ENCODE data around the gene HOXA10.
A peak's percentile ranks its signal among the peaks of the same experiment; 100 is the strongest.

HOXA10 gene

GRCh38 chr7:27168265-27168947, 5.7 kb downstream of the HOXA10 start:
- no peak for DNase-seq (ENCODE audit: low read depth)
- peak; percentile 6 for TF ChIP-seq CTCF (IDR thresholded peaks at IDR 0.05; ENCODE audit: control insufficient read depth, insufficient read depth, low read depth, low read length, missing control alignments)
- peak overlapping the region; percentile 87 for H3K4me3 ChIP-seq (ENCODE audit: control insufficient read depth, low read depth, low read length)

- H3K4me3 ChIP-seq (ENCODE audit: control insufficient read depth, low read depth, low read length), result peak overlapping the region; percentile 87
- no peak for DNase-seq (ENCODE audit: low read depth)
- TF ChIP-seq CTCF (IDR thresholded peaks at IDR 0.05; ENCODE audit: control insufficient read depth, insufficient read depth, low read depth, low read length, missing control alignments), result no peak
These were observed 6.2 kb downstream of the HOXA10 start for GRCh38 chr7:27167916-27168264.

GRCh38 chr7:27166531-27167505, 7.3 kb downstream of the HOXA10 start:
- DNase-seq (ENCODE audit: low read depth), result no peak
- no peak for TF ChIP-seq CTCF (IDR thresholded peaks at IDR 0.05; ENCODE audit: control insufficient read depth, insufficient read depth, low read depth, low read length, missing control alignments)

GRCh38 chr7:27165996-27166530, 8.1 kb downstream of the HOXA10 start:
- peak; percentile 90 for DNase-seq (ENCODE audit: low read depth)
- TF ChIP-seq CTCF (IDR thresholded peaks at IDR 0.05; ENCODE audit: control insufficient read depth, insufficient read depth, low read depth, low read length, missing control alignments), result no peak
- H3K4me3 ChIP-seq (ENCODE audit: control insufficient read depth, low read depth, low read length), result peak overlapping the region; percentile 87

More at GRCh38 chr7:27166531-27167505, 7.3 kb downstream of the HOXA10 start:
- peak overlapping the region; percentile 87 for H3K4me3 ChIP-seq (ENCODE audit: control insufficient read depth, low read depth, low read length)

GRCh38 chr7:27165089-27165995, 8.8 kb downstream of the HOXA10 start, which contains the start of gene HOXA9:
Gene HOXA9, minus strand, starts transcription at chr7:27165537. Its CDS starts 80 bp downstream, at chr7:27165457.
- TF ChIP-seq CTCF (IDR thresholded peaks at IDR 0.05; ENCODE audit: control insufficient read depth, insufficient read depth, low read depth, low read length, missing control alignments), result no peak
- H3K4me3 ChIP-seq (ENCODE audit: control insufficient read depth, low read depth, low read length), result peak within 1 kb of the TSS; percentile 87
- DNase-seq (ENCODE audit: low read depth), result peak; percentile 98

All from AG09309 (cell line).